GM12872 (cell line): ENCODE measurements around the gene TSEN2.

Source experiments
- TF ChIP-seq, protein P1 (sequence below): IDR thresholded peaks from 3 replicates; pipeline ENCODE4 v1.5.1; 2011; ENCODE audit warnings: low read depth, mild to moderate bottlenecking, low read length, moderate library complexity; ENCODE audit not compliant: insufficient read depth

Gene TSEN2

DNA sequence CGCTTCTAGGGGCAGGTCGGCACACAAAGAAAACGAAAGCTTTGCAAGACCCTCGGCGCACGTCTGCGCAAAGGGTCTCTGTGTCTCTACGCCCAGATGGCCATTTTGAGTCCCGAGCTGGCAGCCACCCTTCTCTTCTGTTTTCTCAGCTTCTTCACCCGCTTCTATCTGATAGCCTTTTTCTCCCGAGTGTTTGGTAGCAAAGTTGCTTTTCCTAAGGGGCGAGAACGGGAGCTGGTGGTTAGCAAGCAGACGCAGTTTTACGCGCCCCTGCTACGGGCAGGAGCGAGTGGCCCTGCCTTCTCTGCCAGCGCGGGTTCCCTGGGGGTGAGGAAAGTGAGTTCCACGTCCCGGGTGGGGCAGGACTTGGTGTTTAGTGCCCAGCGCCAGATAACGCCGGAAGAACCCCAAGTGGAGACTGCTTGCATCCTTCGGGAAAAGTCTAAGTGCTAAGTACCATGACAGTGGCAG is 69.7 kb downstream of the TSEN2 start:
- TF ChIP-seq, protein P1, sequence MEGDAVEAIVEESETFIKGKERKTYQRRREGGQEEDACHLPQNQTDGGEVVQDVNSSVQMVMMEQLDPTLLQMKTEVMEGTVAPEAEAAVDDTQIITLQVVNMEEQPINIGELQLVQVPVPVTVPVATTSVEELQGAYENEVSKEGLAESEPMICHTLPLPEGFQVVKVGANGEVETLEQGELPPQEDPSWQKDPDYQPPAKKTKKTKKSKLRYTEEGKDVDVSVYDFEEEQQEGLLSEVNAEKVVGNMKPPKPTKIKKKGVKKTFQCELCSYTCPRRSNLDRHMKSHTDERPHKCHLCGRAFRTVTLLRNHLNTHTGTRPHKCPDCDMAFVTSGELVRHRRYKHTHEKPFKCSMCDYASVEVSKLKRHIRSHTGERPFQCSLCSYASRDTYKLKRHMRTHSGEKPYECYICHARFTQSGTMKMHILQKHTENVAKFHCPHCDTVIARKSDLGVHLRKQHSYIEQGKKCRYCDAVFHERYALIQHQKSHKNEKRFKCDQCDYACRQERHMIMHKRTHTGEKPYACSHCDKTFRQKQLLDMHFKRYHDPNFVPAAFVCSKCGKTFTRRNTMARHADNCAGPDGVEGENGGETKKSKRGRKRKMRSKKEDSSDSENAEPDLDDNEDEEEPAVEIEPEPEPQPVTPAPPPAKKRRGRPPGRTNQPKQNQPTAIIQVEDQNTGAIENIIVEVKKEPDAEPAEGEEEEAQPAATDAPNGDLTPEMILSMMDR = no peak

DNA sequence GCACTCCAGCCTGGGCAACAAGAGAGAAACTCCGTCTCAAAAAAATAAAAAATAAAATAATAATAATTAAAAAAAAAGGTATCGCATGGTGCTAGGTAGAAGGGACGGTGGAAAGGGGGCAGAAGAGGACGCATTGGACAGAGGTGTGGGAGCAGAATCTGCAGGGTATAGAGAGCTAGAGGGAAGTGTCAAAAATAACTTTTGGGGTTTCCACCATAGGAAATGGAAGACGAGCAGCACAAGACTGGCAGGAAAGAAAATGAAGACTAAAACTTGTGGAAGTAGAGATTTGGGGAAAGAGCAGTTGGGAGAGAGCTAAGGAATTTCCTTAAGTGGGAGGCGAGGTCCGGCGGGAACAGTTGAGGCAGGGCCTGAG is 72.0 kb downstream of the TSEN2 start:
- TF ChIP-seq, protein P1 = no peak

DNA sequence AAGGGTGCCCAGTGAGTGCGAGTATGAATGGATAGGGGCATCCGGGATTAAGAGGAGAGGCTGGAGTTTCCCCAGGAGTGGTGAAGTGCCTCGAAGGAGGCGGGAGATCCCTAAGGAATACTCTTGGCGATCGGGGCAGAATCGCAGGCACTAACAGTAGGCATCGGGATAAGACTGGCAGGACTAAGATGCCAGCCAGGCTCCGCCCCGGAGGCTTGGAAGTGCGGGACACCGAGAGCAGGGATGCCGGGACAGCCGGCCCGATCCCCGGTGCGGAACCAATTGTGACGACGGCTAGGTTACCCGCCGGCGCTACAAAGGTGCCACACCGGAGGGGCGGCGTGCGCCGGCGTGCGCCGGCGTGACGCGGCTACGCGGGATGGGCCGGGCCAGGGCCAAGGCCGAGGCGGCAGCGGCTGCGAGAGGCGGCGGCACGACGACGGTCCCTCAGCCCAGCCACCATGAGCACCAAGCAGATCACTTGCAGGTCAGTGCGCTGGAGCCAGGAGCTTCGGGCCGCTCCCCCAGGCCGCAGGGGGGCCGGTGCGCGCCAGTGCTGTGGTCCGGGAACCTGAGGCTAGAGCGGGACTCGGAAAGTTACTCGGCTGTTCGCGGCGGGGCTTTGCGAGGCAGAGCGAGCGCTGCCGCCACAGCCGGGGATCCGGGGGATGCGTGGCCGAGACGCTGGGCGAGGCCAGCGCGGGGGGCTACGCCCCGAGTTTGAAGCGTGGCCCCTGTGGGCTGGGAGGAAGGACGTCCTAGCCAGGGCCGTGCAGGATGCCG is 72.6 kb downstream of the TSEN2 start, which contains the start of gene MKRN2:
Gene MKRN2, plus strand, starts transcription at position 398 of the 783 bp plus-strand sequence. Its CDS starts 64 bp downstream, at position 462.
- TF ChIP-seq, protein P1 = no peak

DNA sequence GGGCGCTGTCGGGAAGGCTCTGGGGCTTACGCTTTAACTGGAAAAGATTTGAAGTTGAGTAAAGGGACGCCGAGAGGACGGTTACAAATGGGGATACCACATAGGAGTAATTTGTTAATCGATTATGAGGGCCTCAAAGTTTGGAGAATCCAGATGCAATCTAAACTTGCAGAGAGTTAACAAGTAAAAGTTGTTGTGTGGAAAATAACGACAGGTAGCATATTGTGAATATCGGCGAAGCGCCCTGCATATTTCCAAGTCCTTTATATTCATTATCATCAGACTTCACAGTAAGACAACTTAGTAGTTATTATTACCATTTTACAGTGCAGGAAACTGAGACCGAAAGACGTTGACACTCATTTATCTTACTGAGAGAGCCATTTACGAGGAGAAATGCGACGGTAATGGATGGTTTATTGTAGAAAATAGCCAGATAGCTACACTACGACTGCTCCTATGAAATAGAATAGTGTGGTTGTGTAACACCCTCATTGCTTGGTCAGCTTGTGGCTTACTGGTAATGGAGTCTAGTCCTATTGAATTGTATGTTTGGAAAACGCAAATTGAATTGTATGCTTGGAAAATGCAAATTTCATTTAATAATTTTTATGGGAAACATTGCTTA is 73.3 kb downstream of the TSEN2 start:
- TF ChIP-seq, protein P1 = no peak

DNA sequence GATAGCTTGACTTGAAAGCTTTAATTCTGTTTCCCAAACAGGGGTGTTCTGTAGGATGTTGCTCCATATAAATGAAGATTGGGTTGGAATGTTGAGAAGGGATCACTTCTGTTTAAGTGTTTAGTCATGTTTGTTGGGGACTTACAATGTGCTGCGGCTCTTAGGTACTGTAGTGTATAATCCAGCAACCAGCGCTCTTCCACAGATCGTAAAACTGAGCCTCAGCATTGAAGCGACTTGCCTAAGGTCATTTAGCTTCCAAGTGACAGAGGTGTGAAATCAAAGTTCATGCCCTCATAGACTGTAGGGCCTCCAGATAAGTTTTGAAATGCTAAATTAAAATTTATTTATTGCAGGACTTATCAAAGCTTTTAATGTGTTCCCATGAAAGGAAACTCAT is 74.4 kb downstream of the TSEN2 start:
- TF ChIP-seq, protein P1 = no peak

DNA sequence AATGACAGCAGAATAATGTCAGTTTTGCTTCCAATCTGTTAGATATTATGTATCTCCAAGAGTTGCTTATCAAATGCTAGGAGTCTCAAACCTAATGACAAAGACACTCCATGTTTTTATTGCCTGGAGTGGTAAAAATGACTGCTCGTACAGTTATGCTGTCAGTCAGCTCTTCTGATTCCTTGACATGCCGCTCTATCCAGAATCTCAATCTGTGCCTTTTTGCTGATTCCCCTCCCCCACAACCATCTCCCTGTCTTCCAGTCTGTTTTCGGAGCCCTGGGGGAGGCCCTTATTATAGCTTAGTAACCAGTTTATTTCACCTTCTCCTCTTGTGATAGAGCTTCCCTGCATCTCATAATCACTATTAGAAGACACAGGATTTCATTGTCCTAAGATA is 75.2 kb downstream of the TSEN2 start:
- TF ChIP-seq, protein P1 = no peak

DNA sequence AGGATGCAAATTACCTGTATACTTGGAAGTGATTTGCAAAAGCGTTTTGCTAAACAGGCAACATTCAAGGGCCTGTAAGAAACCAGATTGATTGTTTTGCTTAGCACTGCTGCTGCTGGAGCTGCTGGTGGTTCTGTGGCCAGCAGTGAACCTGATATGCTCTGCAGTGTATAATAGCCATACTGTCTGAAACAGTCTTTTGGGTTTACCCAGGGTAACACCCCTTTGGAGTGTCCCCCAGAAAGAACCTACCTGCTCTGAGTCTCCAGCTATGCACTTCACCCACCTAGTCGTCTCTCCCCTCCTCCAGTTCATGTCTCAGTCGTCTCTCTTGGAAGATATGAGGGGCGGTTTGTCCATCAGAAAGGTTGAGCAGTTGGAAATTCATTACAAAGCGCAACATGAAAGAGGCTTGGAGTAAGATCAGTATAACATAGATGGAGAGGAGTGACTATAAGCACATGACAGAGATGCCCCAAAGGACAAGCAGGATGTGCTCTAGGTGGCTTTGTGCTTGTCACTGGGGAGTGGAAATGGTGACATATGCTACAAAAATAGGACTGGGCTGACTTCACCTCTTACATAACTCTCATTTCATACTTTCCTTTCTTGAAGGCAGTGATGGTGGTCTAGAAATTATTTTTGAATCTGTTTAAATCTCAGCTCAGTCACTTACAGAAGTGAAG is 76.4 kb downstream of the TSEN2 start:
- TF ChIP-seq, protein P1 = no peak
